Vagina (tissue), 2 donors: Measurements from ENCODE around the gene CHD9NB.

Experiments
- POLR2AphosphoS5 ChIP-seq, 2 donors: sonication (generic); formaldehyde crosslinking; IDR thresholded peaks; one replicate each; pipeline ENCODE4 v1.9.0; 2017; ENCODE audit warnings: antibody characterized with exemption in 2 of 2, mild to moderate bottlenecking in 2 of 2, low read depth in 1 of 2; ENCODE audit not compliant: insufficient read depth in 1 of 2
- TF ChIP-seq, protein P1 (sequence below), 3 experiments: fragments of 450-650 bp in 2 of 3; fragments of 200-600 bp in 1 of 3; sonication (generic) in 1 of 3; IDR thresholded peaks; one replicate each; pipeline ENCODE4 v1.5.1; 2017 to 2019; ENCODE audit warnings: antibody characterized with exemption in 3 of 3, mild to moderate bottlenecking in 2 of 3, moderate library complexity in 2 of 3

DNA sequence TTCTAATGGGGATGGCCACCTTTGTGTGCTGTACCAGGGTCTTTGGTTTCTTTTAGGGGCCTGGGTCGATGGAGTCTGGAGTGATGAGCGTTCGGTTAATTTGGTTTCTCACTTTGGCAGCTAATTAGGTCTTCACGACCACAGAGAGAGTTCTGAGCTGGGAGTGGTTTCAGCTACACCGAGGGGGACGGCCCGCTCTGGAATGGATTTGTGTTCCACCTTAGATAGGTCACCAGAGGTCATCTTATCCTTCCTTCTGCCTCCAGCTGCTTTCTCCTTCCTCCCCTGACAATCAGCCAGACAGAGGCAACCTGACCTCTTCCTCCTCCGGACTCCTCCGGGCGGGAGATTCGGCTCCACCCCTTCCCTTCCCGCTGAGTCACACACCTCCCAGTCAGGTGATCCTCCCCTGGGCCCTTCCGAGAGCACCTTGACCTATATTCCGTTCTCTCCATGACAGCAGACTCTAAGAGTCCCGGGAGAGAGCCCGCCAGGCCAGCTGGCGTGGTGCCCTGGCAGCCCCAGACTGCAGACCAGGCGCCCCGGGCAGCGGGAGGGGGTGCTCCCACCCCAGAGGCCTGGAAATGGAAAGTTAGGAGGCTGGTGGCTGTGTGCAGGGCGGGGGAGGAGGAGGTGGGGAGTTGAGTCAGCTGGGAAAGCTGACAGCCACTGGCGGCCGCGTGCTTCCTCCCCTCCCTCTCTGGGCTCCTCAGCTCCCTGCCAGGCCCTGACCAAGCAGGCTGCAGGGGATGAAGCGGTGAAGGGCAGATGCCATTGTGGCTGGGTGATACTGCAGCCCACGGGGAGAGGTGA is 46.8 kb upstream of the CHD9NB start:
- TF ChIP-seq, protein P1, sequence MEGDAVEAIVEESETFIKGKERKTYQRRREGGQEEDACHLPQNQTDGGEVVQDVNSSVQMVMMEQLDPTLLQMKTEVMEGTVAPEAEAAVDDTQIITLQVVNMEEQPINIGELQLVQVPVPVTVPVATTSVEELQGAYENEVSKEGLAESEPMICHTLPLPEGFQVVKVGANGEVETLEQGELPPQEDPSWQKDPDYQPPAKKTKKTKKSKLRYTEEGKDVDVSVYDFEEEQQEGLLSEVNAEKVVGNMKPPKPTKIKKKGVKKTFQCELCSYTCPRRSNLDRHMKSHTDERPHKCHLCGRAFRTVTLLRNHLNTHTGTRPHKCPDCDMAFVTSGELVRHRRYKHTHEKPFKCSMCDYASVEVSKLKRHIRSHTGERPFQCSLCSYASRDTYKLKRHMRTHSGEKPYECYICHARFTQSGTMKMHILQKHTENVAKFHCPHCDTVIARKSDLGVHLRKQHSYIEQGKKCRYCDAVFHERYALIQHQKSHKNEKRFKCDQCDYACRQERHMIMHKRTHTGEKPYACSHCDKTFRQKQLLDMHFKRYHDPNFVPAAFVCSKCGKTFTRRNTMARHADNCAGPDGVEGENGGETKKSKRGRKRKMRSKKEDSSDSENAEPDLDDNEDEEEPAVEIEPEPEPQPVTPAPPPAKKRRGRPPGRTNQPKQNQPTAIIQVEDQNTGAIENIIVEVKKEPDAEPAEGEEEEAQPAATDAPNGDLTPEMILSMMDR (IDR thresholded peaks at IDR 0.05) = no peak
- TF ChIP-seq POLR2AphosphoS5 (IDR thresholded peaks at IDR 0.05; ENCODE audit: insufficient read depth in 1 of 2, low read depth in 1 of 2) = peak; percentile 81 to 93
